H1 (cell line): ENCODE measurements around the gene TNFAIP2. TPM values are rescaled to one million over a fixed set of nuclear protein-coding genes. Genes with fewer than 3 reads are reported as not detected.

Experiments
- CTCF ChIA-PET: fragments of 300-600 bp; sonication (Branson Sonifier 250); formaldehyde crosslinking; loops from one replicate; lab custom pipeline; 2021; ENCODE audit not compliant: partially characterized antibody; lab: Charles Lee
- POLR2A ChIA-PET: fragments of 300-600 bp; sonication (Branson Sonifier 250); formaldehyde crosslinking; loops from one replicate; lab custom pipeline; 2021; ENCODE audit warnings: inconsistent platforms; ENCODE audit not compliant: partially characterized antibody; lab: Charles Lee
- DNase-seq, 2 experiments: peaks; one replicate each; pipeline versions ENCODE4 v3.0.0 to v3.0.0-alpha.2; 2010 to 2022; ENCODE audit warnings: low spot score in 2 of 2, low read depth in 1 of 2, mixed read lengths in 1 of 2
- FAIRE-seq: peaks from 2 replicates; lab custom pipeline; 2011; peaks lifted over from hg19 to GRCh38; lab: Jason Lieb, UNC
- H2AFZ ChIP-seq: 2 replicates; pipeline ENCODE4 v1.8.1; 2012; ENCODE audit warnings: low read length, inconsistent platforms
- H2AK5ac ChIP-seq: 2 replicates; pipeline ENCODE4 v1.6.1; 2013; ENCODE audit warnings: low read depth, low read length
- H2BK120ac ChIP-seq: replicated peaks from 2 replicates; pipeline ENCODE3; 2013; ENCODE audit warnings: low read depth, low read length, inconsistent platforms
- H2BK12ac ChIP-seq: 2 replicates; pipeline ENCODE4 v1.6.1; 2013; ENCODE audit warnings: low read depth, low read length
- H2BK15ac ChIP-seq: 2 replicates; pipeline ENCODE4 v1.6.1; 2013; ENCODE audit warnings: low read length
- H2BK20ac ChIP-seq: 2 replicates; pipeline ENCODE4 v1.6.1; 2013; ENCODE audit warnings: low read length
- H2BK5ac ChIP-seq: 2 replicates; pipeline ENCODE4 v1.6.1; 2013; ENCODE audit warnings: low read depth, low read length
- H3K14ac ChIP-seq: 2 replicates; pipeline ENCODE4 v1.6.1; 2013; ENCODE audit warnings: inconsistent platforms; ENCODE audit not compliant: insufficient read length
- H3K18ac ChIP-seq: 2 replicates; pipeline ENCODE4 v1.6.1; 2013; ENCODE audit warnings: low read length; ENCODE audit errors: extremely low read depth
- H3K23ac ChIP-seq: 2 replicates; pipeline ENCODE4 v1.6.1; 2013; ENCODE audit warnings: inconsistent platforms; ENCODE audit not compliant: insufficient read length
- H3K23me2 ChIP-seq: 2 replicates; pipeline ENCODE4 v1.6.1; 2013; ENCODE audit warnings: low read depth, low read length
- H3K27ac ChIP-seq: 2 replicates; pipeline ENCODE4 v1.6.1; 2011; ENCODE audit warnings: low read depth, low read length, inconsistent platforms
- H3K27me3 ChIP-seq, 4 experiments: replicated peaks in 1 of 4; 1 replicate in 1 of 4; 2 replicates in 3 of 4; pipeline versions ENCODE4 v1.6.1 to v1.8.1; 2011 to 2013; ENCODE audit warnings: low read length in 3 of 4, mild to moderate bottlenecking in 3 of 4, inconsistent platforms in 2 of 4, mixed read lengths in 2 of 4, moderate library complexity in 1 of 4; ENCODE audit not compliant: control insufficient read depth in 3 of 4, insufficient read depth in 3 of 4; ENCODE audit errors: extremely low read depth in 1 of 4
- H3K36me3 ChIP-seq, 4 experiments: 2 replicates each; pipeline versions ENCODE4 v1.6.1 to v1.8.1; 2011 to 2013; ENCODE audit warnings: mild to moderate bottlenecking in 4 of 4, low read length in 3 of 4, moderate library complexity in 2 of 4, control low read depth in 1 of 4, inconsistent platforms in 1 of 4; ENCODE audit not compliant: insufficient read depth in 4 of 4, control insufficient read depth in 2 of 4
- H3K4ac ChIP-seq: replicated peaks from 2 replicates; pipeline ENCODE3; 2013; ENCODE audit warnings: low read length, low read depth, mixed read lengths, inconsistent platforms; ENCODE audit not compliant: insufficient read length
- H3K4me1 ChIP-seq, 4 experiments: replicated peaks in 1 of 4; 1 replicate in 1 of 4; 2 replicates in 3 of 4; pipeline versions ENCODE4 v1.6.1 to v1.8.1; 2011 to 2013; ENCODE audit warnings: low read length in 3 of 4, inconsistent platforms in 2 of 4, mixed read lengths in 1 of 4; ENCODE audit not compliant: insufficient read depth in 4 of 4, control insufficient read depth in 3 of 4
- H3K4me2 ChIP-seq, 2 experiments: 2 replicates each; pipeline versions ENCODE4 v1.6.1 to v1.8.1; 2011 to 2013; ENCODE audit warnings: low read depth in 2 of 2, low read length in 2 of 2, control low read depth in 1 of 2, inconsistent platforms in 1 of 2, mild to moderate bottlenecking in 1 of 2; ENCODE audit not compliant: insufficient read depth in 1 of 2
- H3K4me3 ChIP-seq, 4 experiments: fragments of 200-600, 300-600 bp in 1 of 4; sonication (generic), shearing (Covaris generic), sonication (Bioruptor Twin) in 1 of 4; 2 replicates each; pipeline versions ENCODE4 v1.5.1 to v1.8.1; 2011 to 2016; ENCODE audit warnings: low read length in 4 of 4, low read depth in 3 of 4, control low read depth in 2 of 4, inconsistent platforms in 2 of 4, mild to moderate bottlenecking in 2 of 4, mixed read lengths in 1 of 4, moderate library complexity in 1 of 4; ENCODE audit not compliant: insufficient read depth in 2 of 4; ENCODE audit errors: extremely low read depth in 1 of 4
- H3K56ac ChIP-seq: replicated peaks from 2 replicates; pipeline ENCODE3; 2013; ENCODE audit warnings: low read depth, mild to moderate bottlenecking, mixed read lengths, low read length, inconsistent platforms; ENCODE audit not compliant: insufficient read length
- H3K79me1 ChIP-seq: 2 replicates; pipeline ENCODE4 v1.6.1; 2013; ENCODE audit warnings: low read depth, low read length, control low read depth
- H3K79me2 ChIP-seq, 2 experiments: 2 replicates each; pipeline versions ENCODE4 v1.6.1 to v1.8.1; 2012 to 2013; ENCODE audit warnings: low read length in 2 of 2, mild to moderate bottlenecking in 2 of 2, inconsistent platforms in 1 of 2; ENCODE audit not compliant: insufficient read depth in 2 of 2, control insufficient read depth in 1 of 2
- H3K9ac ChIP-seq, 4 experiments: replicated peaks in 1 of 4; 1 replicate in 1 of 4; 2 replicates in 3 of 4; pipeline versions ENCODE4 v1.6.1 to v1.8.1; 2011 to 2013; ENCODE audit warnings: low read depth in 3 of 4, low read length in 3 of 4, control low read depth in 2 of 4, mild to moderate bottlenecking in 2 of 4, moderate library complexity in 2 of 4, inconsistent platforms in 1 of 4; ENCODE audit errors: extremely low read depth in 1 of 4
- H3K9me3 ChIP-seq, 2 experiments: 2 replicates each; pipeline versions ENCODE4 v1.6.1 to v1.8.1; 2012 to 2013; ENCODE audit warnings: mild to moderate bottlenecking in 2 of 2, moderate library complexity in 2 of 2, control low read depth in 1 of 2, inconsistent platforms in 1 of 2, low read depth in 1 of 2, low read length in 1 of 2, mixed read lengths in 1 of 2; ENCODE audit not compliant: insufficient read depth in 2 of 2
- H4K20me1 ChIP-seq, 2 experiments: replicated peaks in 1 of 2; 2 replicates each; pipeline versions ENCODE3 to v1.8.1; 2011 to 2013; ENCODE audit warnings: inconsistent platforms in 2 of 2, low read length in 2 of 2, mild to moderate bottlenecking in 1 of 2; ENCODE audit not compliant: insufficient read depth in 2 of 2, control insufficient read depth in 1 of 2
- H4K5ac ChIP-seq: 2 replicates; pipeline ENCODE4 v1.6.1; 2013; ENCODE audit warnings: low read length, low read depth, mixed read lengths, inconsistent platforms; ENCODE audit not compliant: insufficient read length
- H4K8ac ChIP-seq: 2 replicates; pipeline ENCODE4 v1.8.0; 2013; ENCODE audit warnings: mild to moderate bottlenecking, moderate library complexity, low read length, inconsistent platforms; ENCODE audit not compliant: insufficient read depth; ENCODE audit errors: extremely low read depth
- H4K91ac ChIP-seq: replicated peaks from 2 replicates; pipeline ENCODE3; 2013; ENCODE audit warnings: low read length, mixed read lengths, inconsistent platforms; ENCODE audit not compliant: insufficient read length
- ASH2L ChIP-seq: fragments of 200-600, 300-600 bp; sonication (generic); IDR thresholded peaks from one replicate; pipeline ENCODE4 v1.7.1; 2017; ENCODE audit warnings: low read length
- CBX5 ChIP-seq: fragments of 300-800, 300-1000 bp; sonication (generic); IDR thresholded peaks from 2 replicates; pipeline ENCODE4 v1.7.1; 2016; ENCODE audit warnings: antibody characterized with exemption, low read length, low read depth
- CHD1 ChIP-seq: IDR thresholded peaks from 2 replicates; pipeline ENCODE4 v1.6.1; 2012; ENCODE audit warnings: low read depth, low read length, improper control_type of control experiment
- E2F6 ChIP-seq: IDR thresholded peaks from 2 replicates; pipeline ENCODE4 v1.6.1; 2012; ENCODE audit warnings: inconsistent platforms
- NANOG ChIP-seq: IDR thresholded peaks from 2 replicates; pipeline ENCODE4 v1.6.1; 2011; ENCODE audit warnings: low read length, low read depth, mild to moderate bottlenecking, inconsistent platforms; ENCODE audit not compliant: insufficient read depth, poor library complexity, severe bottlenecking
- POLR2AphosphoS5 ChIP-seq: IDR thresholded peaks from 2 replicates; pipeline ENCODE4 v1.6.1; 2011; ENCODE audit warnings: low read depth, low read length
- SAP30 ChIP-seq: fragments of 300-600 bp; sonication (generic); IDR thresholded peaks from 2 replicates; pipeline ENCODE4 v1.7.1; 2012; ENCODE audit warnings: low read length, moderate library complexity, mild to moderate bottlenecking, inconsistent platforms; ENCODE audit not compliant: insufficient read depth, insufficient replicate concordance
- TAF7 ChIP-seq: optimal IDR thresholded peaks from 2 replicates; pipeline ENCODE3; 2011; ENCODE audit warnings: low read depth, mild to moderate bottlenecking, inconsistent platforms, low read length, moderate library complexity, borderline replicate concordance
- TBP ChIP-seq: IDR thresholded peaks from 2 replicates; pipeline ENCODE4 v1.6.1; 2011; ENCODE audit warnings: low read depth, low read length, improper control_type of control experiment
- ZNF274 ChIP-seq: IDR thresholded peaks from 2 replicates; pipeline ENCODE4 v1.7.0; 2012; ENCODE audit warnings: low read length, borderline replicate concordance; ENCODE audit errors: extremely low read depth
- WGBS, 2 experiments: shearing (Covaris generic) in 1 of 2; methylation state at CpG; one replicate each; pipeline versions ENCODE4 v1.1.6 to v1.1.7; 2013 to 2015; ENCODE audit warnings: low lambda C conversion rate in 2 of 2, mixed read lengths in 2 of 2, inconsistent platforms in 1 of 2, low coverage in 1 of 2, missing lambda C conversion rate in 1 of 2; ENCODE audit not compliant: insufficient replicate concordance in 2 of 2, insufficient coverage in 1 of 2, insufficient read length in 1 of 2; ENCODE audit errors: extremely low coverage in 1 of 2, missing lambda C conversion rate in 1 of 2; 5-methylcytosine and 5-hydroxymethylcytosine counted together
- polyA plus RNA-seq, 7 experiments: library from polyadenylated mRNA; depleted of rRNA in 3 of 7; stranded (reverse) in 5 of 7; unstranded in 2 of 7; fragments of >200 nt in 5 of 7; fragments of 200-250 nt in 2 of 7; gene quantifications; 1 replicate in 5 of 7; 2 replicates in 1 of 7; 4 replicates in 1 of 7; pipeline versions ENCODE4 v1.2.1 to v1.2.3, GENCODE V29; 2011 to 2013; ENCODE audit warnings: missing spikeins in 2 of 7, mixed read lengths in 2 of 7
- total RNA-seq: library from RNA; stranded (reverse); fragmentation: NEBNext Ultra II Directional; extraction: Animal tissue kit (Norgen Biotek cat#: 25700); gene quantifications from 2 replicates; pipeline ENCODE4 v1.2.1, GENCODE V29; 2021

Gene TNFAIP2
- total and polyA plus RNA-seq, 2 of the 8 experiments (the other 6 are each of a cell fraction or from before 2014, with no cell fraction given): 28.3 to 34.5 TPM

- Histone ChIP-seq H4K5ac (no peak overlapping the region), H2BK15ac (peak overlapping the region; percentile 83; the same call in 1 of the 2 replicates), H3K79me2 (no peaks in the 10 kb centered on the region), H3K18ac (no peak overlapping the region), H3K9me3 (no peaks in the 10 kb centered on the region), H3K4me2 (peak overlapping the region; percentile 46 to 68; a peak in 2 of 4 replicates), H2BK20ac (peak overlapping the region; percentile 6; the same call in 1 of the 2 replicates), H3K23me2 (peaks cover 3% of the 10 kb centered on the region; the same call in 1 of the 2 replicates), H3K79me1 (no peaks in the 10 kb centered on the region), H3K4me3 (no peak overlapping the region), H3K14ac (no peak overlapping the region), H3K27ac (no peak overlapping the region), H3K4me1 (peaks cover 0 to 29% (median 23%) of the 10 kb centered on the region in 4 experiments; a peak in 6 of 7 replicates), H2AK5ac (peak overlapping the region; percentile 43; the same call in 1 of the 2 replicates), H4K20me1 (peaks cover 4 to 7% of the 10 kb centered on the region in 2 experiments), H4K91ac (no peak overlapping the region), H2BK120ac (no peak overlapping the region), H4K8ac (no peak overlapping the region), H2BK12ac (peak overlapping the region; percentile 84; the same call in 1 of the 2 replicates), H3K27me3 (peaks cover 0 to 31% (median 22%) of the 10 kb centered on the region in 4 experiments; a peak in 6 of 7 replicates), H3K9ac (no peak overlapping the region), H2BK5ac (peak overlapping the region; percentile 18; the same call in 1 of the 2 replicates), H3K36me3 (no peaks in the 10 kb centered on the region), H2AFZ (no peak overlapping the region), H3K4ac (peak overlapping the region; percentile 39), H3K23ac (no peak overlapping the region), H3K56ac (no peak overlapping the region)
- POLR2A ChIA-PET: interaction anchor here (0.7 to 1.4 kb wide), 4 partner anchors 9 to 17 kb away, joined by 3 to 5 read pairs (median 4); no protein-coding TSS in a partner anchor
- CTCF ChIA-PET: interaction anchor here (1.0 to 18.4 kb wide), 4 partner anchors 9 to 88 kb away, joined by 3 to 276 read pairs (median 3); no protein-coding TSS in a partner anchor
- 79% methylated on average over 18 of the region's 18 CpGs; no CpG with 5 or more reads in 1 of the 2 experiments for WGBS, 2 experiments
- FAIRE-seq: no peak
- DNase-seq: no peak
- TF ChIP-seq CHD1: no peak
- no peak for TF ChIP-seq ASH2L
- TF ChIP-seq POLR2AphosphoS5: no peak
- no peak for TF ChIP-seq TAF7
- no peak for TF ChIP-seq TBP
- TF ChIP-seq E2F6: no peak
- TF ChIP-seq CBX5: no peak
- TF ChIP-seq NANOG: no peak
- no peak for TF ChIP-seq SAP30
- no peak for TF ChIP-seq ZNF274
These were observed 2.0 kb upstream of the TNFAIP2 start for GRCh38 chr14:103121121-103121845.
